Pons (tissue), 1 donor: ENCODE results near the gene C1orf198.
"Not testable (repeated sequence)": the region's sequence is repeated elsewhere in the genome, so short reads cannot be mapped to it uniquely, and the experiment has no call there.

Experiments
- DNase-seq: peaks from one replicate; pipeline ENCODE4 v3.0.0-alpha.2; 2016; ENCODE audit warnings: low spot score

Gene C1orf198

DNA sequence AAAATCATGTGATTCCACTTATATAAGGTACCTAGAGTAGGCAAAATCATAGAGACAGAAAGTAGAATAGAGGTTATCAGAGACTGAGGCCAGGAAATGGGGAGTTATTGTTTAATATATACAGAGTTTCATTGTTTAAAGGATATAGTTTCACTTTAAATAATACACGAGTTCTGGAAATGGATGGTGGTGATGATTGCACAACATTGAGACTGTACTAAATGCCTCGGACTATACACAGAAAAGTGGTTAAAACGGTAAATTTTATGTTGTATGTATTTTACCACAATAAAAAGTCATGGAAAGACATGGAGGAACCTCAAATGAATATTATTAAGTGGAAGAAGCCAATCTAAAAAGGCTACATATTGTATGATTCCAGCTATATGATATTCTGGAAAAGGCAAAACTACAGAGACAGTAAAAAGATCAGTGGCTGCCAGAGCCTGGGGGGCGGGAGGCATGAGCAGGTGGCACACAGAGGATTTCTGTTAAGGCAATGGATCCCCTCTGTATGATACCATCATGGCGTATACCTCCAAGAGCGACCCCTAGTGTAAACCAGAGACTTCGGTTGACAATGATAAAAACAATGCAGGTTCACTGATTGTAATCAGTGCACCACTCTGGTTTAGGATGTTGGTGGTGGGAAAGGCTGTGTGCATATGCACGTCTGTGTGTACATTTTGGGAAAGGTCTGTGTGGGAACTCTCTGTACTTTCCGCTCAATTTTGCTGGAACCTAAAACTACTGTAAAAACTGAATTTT is 7.5 kb downstream of the C1orf198 start:
- DNase-seq: no peak

DNA sequence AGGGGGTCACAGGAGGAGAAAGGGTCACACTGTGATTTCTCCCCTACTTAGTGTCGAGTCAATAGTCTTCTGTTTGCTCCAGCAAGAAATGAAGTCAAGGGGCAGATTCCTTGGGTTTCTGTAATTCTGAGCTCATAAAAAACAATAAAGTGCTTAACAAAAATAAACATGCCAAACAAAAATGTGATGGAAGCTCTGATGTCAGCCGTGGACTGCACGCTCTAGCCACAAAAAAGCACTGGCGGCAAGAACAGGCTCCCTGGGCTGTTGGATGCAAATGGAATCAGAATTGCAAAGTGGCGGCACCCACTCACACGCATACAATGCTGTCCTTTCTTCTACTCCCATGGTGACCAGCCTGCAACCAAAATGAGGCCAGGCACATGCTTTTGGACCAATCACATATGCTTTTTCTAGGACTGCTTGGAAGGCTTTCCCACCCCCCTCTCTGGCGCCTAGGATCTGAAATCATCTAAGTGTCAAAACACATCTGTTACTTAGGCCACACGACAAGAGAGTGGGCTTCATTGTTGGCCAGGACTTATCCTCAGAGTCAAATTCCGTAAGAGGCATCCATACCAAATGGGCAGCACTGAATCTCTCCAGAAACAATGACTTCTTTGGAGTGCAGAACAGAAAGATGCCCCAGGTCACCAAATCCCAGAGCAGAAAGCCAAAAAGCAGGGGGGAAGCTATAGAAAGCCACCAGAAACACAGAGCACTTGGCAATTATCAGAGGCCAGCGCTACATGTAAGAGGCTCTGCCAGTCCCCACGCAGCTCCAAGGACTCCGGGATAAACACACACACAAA is 9.2 kb downstream of the C1orf198 start:
- peak; percentile 98 for DNase-seq

DNA sequence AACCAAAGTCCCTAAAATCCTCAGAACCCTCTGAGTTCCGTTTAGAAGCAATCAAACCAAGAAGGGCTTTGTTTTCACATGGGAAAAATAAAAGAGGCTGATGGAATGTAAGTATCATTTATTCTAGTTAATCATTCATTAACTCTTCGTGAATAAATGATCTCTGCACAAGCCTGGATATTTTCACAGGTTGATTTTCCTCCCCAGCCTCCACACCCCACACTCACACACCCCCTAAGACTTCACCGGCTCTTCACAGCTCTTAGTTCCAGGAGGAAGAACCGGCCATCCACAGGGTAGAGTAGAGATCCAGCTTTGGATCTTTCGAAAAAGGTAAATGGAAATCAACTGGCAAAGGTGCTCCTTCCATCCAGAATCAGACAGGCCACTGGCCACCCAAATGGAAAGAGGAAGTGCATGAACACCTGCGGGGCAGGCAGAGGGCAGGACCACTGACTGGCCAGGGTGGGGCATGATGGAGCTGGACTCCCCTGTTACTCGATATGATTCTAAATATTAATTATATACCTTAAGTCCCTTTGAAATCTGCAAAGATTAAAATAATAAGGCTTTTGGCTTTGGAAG is 10.0 kb downstream of the C1orf198 start:
- DNase-seq: no peak

DNA sequence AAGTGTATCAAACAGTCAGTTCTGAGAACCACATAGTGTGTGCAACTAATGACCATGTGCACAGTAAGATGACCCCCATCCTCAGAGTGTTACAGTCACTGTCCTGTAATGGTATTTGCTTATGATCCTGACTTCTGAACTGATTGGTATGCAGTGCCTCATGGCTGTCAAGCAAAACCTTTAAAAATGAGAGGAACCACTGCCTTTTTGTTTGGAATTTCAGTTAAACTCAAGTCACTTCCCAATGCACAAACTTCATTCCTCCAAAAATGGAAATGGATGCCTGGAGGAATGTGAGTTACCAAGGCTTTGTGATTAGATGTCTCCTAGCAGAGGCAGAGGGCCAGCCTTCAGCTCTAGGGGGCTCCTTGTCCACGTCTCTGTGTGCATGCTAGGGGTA is 10.5 kb downstream of the C1orf198 start:
- no peak for DNase-seq

DNA sequence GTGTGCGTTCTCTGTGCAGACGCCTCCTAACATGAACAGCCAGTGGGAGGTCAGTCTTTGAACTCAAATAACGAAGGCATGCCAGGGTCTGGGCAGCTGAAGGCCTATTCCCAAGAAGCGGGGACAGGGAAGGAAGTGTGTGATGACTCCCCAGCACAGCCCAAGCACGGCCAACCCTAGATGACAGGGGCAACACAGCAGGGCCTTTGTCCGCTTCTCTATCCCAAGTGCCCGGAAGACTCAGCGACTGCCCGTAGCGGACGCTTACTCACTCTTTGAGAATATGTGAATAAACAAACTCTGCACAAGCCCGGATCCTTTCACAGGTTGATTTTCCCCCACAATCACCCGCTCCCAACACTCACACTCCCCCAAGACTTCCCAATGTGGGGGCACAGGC is 11.2 kb downstream of the C1orf198 start:
- DNase-seq: peak; percentile 91

DNA sequence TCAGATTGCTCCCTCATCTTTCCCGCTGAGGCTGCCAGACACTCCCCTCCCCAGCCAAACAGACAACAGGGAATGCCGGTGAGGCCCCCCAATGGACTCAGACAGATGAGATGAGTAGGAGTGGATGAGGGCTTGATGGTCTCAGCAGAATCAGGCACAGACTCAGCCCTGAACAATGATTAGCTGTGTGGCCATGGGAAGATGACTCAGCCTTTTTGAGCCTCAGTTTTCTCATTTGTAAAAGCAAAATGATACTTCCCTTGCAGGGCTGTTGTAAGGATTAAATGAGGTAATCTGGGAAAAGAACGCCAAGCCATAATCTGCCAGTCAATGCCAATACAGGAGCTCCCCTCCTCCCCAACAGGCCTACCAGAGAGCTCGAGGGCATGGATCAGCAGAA is 12.4 kb downstream of the C1orf198 start:
- peak; percentile 85 for DNase-seq

DNA sequence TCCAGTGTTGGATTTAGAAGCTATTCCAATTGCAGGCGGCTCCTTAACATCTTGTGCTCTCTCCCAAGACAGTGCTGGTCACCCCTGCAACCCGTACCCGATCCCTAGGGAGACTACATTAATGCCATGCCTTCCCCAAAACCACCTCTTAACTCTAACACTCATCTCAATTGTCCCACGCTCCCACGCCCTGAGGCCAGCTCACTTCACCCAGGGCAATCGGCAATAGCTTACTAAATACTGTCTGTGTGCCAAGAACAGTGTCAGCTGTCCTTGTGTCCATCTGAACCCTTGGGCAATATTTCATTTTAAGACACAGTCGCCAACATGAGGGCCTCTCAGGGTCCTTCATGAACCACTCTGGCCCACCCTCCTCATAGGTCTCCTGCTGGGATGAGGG is 13.9 kb downstream of the C1orf198 start:
- DNase-seq: no peak

DNA sequence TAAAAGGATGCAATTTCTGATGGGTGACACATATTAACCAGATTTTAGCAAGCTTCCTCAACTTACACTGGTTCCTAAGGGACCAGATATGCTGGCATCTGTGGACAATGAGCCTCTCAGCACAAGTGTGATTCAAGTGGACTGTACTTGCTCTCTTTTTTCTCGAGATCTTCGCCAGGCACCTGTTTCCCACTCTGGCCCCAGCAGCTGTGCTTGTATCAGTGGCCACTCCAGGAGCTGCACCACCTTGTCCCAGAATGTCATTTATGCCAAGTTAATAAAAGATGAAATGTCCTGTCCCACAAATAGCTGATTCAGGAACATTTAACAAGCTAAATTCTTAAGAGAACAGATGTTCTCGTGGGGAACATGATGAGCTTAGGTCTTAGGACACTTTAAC is 14.6 kb downstream of the C1orf198 start:
- DNase-seq: no peak

DNA sequence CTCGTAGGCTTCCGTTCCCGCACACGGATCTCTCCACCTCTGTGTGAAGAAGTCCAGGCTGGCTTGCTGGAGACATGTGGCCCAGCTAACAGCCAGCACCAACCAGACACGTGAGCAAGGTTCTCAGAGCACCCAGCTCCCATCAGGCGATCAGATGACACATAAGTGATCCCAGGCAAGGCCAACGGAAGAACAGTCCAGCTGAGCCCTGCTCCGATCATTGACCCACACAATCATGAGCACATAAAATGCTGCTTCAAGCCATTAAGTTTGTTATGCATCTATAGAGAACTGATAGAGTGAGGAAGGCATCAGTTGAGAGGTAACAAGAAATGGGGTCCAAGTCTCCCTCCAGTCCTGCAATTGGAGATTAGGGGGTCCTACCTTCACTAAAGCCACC is 15.4 kb downstream of the C1orf198 start:
- DNase-seq: no peak

DNA sequence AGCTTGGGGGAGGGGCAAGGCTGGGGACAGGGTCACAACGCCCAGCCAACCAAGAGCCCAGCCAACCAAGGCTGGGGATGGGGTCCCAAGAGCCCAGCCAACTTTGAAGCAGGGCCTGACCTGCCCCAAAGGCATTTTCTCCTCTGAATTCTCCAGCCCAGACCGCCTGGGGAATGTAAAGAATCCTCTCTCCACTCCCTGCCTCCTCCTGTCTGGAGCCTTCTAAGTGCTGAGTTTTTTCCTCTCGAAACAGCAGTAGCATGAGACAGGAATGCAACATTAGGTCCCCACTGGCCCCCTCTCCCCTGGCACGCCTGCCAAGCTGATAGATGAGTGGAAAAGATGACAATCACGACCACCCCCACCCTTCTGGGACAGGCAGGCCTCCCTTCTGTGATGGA is 17.0 kb downstream of the C1orf198 start:
- no peak for DNase-seq

DNA sequence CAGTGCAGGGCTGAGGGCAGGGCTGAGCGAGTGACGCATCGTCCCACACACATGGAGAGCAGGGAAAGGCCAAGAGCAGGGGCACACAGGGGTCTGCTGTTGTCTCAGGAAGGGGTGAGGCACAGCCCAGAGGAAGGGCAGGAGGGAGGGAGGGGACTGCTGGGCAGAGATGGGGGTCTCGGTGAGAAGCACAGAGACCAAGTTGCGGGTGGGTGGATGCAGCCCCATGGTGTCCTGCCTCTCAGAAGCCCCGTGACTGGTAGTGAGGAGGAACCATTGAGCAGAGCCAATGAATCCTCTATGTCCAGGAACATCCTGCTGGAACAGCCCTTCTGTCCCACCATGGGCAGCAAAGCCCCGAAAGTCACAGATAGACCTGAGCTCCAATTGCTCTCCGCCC is 17.8 kb downstream of the C1orf198 start:
- DNase-seq: no peak

DNA sequence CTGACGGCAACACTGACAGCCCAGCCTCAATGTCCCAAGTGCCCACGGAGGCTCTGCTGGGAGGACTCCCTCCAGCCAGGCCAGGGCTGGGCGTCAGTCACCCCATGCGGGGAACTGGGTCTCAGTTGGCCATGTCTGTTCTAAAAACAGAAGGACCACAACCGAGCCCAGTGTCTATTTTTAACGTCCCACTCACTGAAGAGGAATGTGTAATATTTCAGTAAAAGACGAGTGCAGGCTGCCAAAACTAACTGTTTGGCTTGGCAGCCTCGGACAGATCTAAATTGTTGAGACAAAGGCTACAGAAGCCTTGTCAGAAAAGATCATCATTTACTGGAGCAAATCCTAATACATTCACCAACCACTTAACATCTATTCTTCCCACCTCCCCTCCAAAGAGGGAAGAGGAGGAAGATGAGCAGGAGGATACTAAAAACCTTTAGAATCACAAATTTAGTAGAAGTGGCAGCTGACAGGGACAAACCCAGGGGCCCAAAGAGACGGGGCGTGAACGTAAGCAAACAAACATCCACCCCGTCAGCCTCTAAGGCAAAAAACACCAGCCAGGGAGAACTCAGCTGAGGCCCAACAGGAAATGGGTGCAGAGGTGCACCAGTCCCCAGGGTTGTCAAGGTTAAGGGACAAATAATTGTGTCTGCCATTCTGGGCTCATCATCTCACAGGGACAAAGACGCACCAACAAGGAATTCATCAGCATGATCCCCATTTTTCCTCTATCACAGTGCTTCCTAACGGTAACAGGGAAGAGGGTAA is 18.7 kb downstream of the C1orf198 start:
- peak; percentile 64 for DNase-seq

DNA sequence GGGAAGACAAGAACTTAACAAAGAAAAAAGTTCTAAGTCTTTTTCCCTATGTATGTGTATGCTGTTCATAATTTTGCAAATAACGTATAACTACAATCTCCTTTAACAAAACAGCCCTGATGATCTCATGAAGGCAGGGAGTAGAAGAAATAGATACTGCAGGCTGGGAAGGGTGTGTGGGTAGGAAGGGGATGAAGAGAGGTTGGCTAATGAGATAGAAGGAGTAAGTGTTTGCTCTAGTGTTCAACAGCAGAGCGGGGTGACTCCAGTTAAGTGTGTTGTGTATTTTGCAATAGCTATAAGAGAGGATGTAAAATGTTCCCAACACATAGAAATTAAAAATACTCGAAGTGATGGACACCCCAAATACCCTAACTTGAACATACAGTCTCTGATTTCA is 20.1 kb downstream of the C1orf198 start:
- DNase-seq: no peak

DNA sequence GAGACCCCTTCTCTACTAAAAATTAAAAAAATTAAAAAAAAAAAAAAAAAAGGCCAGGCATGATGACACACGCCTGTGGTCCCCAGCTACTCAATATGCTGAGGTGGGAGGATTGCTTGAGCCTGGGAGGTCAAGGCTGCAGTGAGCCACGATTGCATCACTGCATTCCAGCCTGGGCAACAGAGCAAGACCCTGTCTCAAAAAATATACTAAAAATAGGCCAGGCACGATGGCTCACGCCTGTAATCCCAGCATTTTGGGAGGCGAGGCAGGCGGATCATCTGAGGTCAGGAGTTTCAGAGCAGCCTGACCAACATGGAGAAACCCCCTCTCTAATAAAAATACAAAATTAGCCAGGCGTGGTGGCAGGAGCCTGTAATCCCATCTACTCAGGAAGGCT is 23.1 kb downstream of the C1orf198 start:
- DNase-seq: not testable (repeated sequence)

DNA sequence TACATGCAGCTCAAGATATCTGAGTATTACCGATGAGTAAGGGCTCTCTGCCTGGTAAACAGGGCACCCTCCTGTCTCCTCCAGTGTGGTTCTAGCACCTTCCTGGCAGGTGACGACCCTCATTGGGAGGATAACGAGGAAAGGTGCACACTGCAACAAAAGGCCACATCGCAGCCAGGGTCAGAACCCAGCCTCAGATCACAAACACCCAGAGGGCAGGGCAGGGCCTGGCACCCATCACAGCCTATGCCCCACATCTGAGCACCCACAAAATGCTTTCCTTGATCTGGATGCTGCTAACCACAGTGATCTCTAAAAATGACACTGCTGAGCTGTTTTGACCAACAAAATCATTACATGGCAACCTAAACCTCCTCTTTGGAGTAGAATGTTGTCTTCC is 23.8 kb downstream of the C1orf198 start:
- no peak for DNase-seq

DNA sequence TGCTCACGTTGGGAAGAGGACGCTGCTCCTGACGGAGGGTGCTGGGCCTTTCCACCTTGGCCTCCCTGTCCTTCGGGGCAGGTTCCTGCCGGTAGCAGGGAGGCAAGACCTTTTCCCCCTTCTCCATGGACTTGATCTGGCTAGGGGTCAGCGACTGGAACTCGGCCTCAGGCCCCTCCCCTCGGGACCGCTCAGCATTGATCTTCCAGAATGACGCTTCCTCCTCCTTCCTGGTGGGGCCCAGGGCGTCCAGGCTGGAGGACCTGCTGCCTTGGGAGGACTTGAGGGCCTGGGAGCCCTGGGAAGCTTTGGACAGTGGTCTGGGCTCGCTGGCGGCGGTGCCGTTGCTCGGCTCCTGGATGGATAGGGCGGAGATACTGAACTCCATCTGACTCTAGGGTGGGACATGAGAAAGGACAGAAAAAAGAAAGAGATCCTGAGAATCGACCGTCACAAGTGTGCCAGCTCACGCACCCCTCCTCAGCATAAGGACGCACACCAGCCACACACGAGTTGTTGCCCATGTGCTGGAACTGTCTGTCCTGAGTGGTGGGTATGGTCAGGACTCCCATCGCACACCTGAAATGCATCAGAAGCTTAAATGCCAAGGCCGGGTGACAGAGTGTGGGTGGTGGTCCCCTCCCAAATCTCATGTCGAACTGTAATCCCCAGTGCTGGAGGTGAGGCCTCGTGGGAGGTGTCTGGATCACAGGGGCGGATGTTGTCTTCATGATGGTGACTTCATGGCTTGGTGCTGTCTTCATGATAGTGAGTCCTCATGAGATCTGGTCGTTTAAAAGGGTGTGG is 24.6 kb downstream of the C1orf198 start:
- DNase-seq: no peak

DNA sequence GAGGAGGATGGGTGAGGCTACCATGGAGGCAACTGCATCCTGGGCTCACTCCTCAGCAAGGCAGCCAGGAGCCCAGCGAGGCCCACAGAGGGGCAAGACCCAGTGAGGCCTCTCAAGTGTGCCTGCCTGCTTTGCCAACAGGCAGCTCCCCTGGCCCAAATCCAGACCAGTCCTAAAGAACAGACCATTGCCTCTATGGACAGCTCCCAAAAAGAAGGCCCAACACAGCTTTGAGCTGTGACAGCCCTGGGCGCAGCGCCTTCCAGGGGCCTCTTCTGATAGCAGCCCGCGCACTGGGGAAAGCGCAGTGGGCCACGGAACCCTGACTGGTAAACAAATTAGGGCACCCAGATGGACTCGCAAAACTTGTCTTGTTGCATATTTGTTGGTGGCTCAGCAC is 25.5 kb downstream of the C1orf198 start:
- no peak for DNase-seq

DNA sequence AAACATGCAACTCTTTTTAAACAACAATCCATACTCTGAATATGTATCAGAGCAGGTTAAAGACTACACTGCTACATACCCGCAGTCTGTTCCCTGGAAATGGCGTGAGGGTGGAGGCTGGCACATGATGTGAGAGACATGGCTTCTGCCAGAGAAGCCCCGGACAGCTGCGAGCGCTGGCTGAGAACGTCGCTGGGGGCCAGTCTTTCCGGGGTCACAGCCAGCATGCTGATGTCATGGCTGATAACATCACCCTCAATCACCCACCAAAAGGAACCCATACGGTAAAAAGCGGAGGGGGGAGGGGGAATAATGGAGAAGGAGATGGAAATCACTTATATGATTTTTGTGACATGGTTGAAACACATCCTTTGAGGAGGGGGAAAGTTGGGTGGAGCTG is 29.1 kb downstream of the C1orf198 start:
- no peak for DNase-seq

DNA sequence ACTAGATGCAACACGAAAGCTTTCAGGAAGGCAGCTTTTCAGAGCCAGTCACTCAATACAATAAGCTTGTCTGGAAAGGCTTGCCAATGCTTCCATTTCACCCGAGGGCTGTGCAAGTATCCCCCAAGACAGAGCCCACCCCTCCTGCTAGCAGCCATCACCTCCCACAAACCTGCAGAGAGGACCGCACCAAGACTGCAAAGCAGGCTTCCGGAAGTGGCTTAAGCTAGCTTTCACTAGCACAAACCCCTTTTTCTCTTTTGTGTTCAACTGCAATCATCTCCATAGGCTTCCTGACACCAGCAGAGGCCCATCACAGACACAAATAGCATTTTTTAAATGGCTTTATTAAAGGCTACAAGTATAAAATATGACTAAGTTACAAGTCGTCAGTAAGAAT is 31.5 kb downstream of the C1orf198 start:
- DNase-seq: peak; percentile 22

DNA sequence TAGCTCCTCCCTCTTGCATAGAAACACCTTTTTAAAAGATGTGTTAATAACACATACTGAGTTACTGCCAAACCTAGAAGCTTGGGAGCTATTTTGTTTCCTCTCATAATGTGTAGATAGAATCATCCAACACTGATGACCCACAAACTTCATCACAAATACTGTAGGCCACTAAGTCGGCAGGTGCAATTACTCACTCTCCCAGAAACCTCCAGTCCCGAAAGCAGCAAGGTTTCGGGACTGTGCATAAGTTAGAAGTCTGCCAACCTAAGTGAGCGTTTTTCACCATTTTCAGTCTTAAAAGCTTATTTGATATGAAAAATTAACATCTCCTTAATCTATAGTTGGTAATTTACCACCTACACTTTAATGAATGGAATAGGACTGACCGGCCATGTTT is 32.0 kb downstream of the C1orf198 start:
- no peak for DNase-seq

DNA sequence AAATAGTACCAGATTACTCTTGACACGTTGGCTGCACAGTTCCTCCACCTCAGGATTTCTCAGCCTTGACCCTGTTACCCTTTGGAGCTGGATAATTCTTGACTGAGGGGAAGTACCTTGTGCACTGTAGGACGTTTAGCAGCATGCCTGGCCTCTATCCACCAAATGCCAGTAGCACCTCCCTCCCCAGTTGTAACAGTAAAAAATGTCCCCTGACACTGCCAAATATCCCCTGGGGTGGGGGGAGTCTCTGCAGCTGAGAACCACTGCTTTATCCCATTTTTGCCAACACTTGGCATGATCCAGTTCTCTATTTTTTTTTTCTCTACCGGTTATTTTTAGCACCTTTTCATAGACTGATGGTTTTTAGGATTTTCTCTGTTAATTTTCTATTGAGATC is 34.0 kb downstream of the C1orf198 start:
- DNase-seq: no peak

DNA sequence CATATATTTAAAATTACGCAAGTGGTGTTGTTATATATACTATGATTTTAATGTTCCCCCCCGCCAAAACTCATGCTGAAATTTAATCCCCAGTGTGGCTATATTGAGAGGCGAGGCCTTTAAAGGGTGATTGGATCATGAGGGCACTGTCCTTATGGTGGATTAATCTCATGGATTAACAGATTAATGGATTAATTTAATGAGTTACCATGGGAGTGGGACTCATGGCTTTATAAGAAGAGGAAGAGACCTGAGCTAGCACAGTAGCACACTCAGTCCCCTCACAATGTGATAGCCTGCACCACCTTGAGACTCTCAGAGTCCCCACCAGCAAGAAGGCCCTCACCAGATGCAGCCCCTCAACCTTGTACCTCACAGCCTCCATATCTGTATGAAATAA is 34.8 kb downstream of the C1orf198 start:
- DNase-seq: no peak
